Measurements from ENCODE around the gene ACSL1. TPM values are rescaled to one million over a fixed set of nuclear protein-coding genes. Genes with fewer than 3 reads are reported as not detected.
A peak's percentile ranks its signal among the peaks of the same experiment; 100 is the strongest.

The ACSL1 gene
- total and polyA plus RNA-seq, 2 of the 8 experiments (the other 6 are each of a cell fraction or from before 2014, with no cell fraction given) = 2.3 to 8.7 TPM

DNA sequence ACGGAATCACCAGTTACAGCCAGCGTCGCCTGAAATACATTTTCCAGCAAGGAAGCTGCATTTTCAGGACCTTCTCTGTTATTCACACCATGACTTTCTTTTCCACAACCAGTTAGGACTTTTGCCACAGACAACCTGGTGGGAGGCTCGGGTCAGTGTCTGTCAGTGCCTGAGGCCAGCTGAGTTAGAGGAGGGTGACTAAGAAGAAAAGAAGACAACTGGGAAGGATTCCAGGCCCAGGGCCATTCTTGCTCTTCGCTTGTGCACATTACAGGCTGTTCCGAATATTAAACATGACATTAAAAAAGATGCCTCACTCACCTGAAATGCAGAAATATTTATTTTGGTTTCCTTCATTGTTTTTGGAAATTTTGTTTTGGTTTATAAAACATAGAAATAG is 70.5 kb downstream of the ACSL1 start:
- no peak overlapping the region for H2BK15ac ChIP-seq (ENCODE audit: low read length)
- H2AFZ ChIP-seq (ENCODE audit: low read length) = no peak overlapping the region
- H4K20me1 ChIP-seq (replicated peaks in 1 of 2; ENCODE audit: control insufficient read depth in 1 of 2, insufficient read depth in 2 of 2, low read length in 2 of 2) = no peaks in the 10 kb centered on the region
- no peak overlapping the region for H2AK5ac ChIP-seq (ENCODE audit: low read depth, low read length)
- no peak overlapping the region; the same call in 1 of the 2 replicates for H4K8ac ChIP-seq (ENCODE audit: extremely low read depth, insufficient read depth, low read length)
- CTCF ChIA-PET (ENCODE audit: partially characterized antibody) = no interaction called here
- no peak overlapping the region for H3K4me2 ChIP-seq (ENCODE audit: insufficient read depth in 1 of 2, low read depth in 2 of 2, low read length in 2 of 2)
- 89% methylated on average over 6 of the region's 6 CpGs; no CpG with 5 or more reads in 1 of the 2 experiments for WGBS, 2 experiments (ENCODE audit: extremely low coverage in 1 of 2, insufficient coverage in 1 of 2, insufficient read length in 1 of 2, insufficient replicate concordance in 2 of 2, low coverage in 1 of 2, low lambda C conversion rate in 2 of 2, missing lambda C conversion rate in 1 of 2)
- H3K18ac ChIP-seq (ENCODE audit: extremely low read depth, low read length) = no peak overlapping the region
- H3K27ac ChIP-seq (ENCODE audit: low read depth, low read length) = no peak overlapping the region
- H3K79me2 ChIP-seq (ENCODE audit: control insufficient read depth in 1 of 2, insufficient read depth in 2 of 2, low read length in 2 of 2) = no peaks in the 10 kb centered on the region
- no peaks in the 10 kb centered on the region for H3K23me2 ChIP-seq (ENCODE audit: low read depth, low read length)
- no peak overlapping the region for H2BK5ac ChIP-seq (ENCODE audit: low read depth, low read length)
- FAIRE-seq = no peak
- H3K27me3 ChIP-seq (replicated peaks in 1 of 4; ENCODE audit: control insufficient read depth in 3 of 4, extremely low read depth in 1 of 4, insufficient read depth in 3 of 4, low read length in 3 of 4) = peaks cover 0 to 1% (median 0%) of the 10 kb centered on the region in 4 experiments; a peak in 3 of 7 replicates
- no peak overlapping the region for H4K5ac ChIP-seq (ENCODE audit: insufficient read length, low read depth, low read length)
- no peaks in the 10 kb centered on the region for H3K79me1 ChIP-seq (ENCODE audit: low read depth, low read length)
- H3K36me3 ChIP-seq (ENCODE audit: control insufficient read depth in 2 of 4, insufficient read depth in 4 of 4, low read length in 3 of 4) = no peaks in the 10 kb centered on the region
- H2BK20ac ChIP-seq (ENCODE audit: low read length) = no peak overlapping the region
- no peak overlapping the region for H2BK120ac ChIP-seq (replicated peaks; ENCODE audit: low read depth, low read length)
- DNase-seq (ENCODE audit: low read depth in 1 of 2, low spot score in 2 of 2) = no peak
- no peak overlapping the region for H2BK12ac ChIP-seq (ENCODE audit: low read depth, low read length)
- no peaks in the 10 kb centered on the region for H3K9me3 ChIP-seq (ENCODE audit: insufficient read depth in 2 of 2, low read depth in 1 of 2, low read length in 1 of 2)
- H4K91ac ChIP-seq (replicated peaks; ENCODE audit: insufficient read length, low read length) = no peak overlapping the region
- H3K56ac ChIP-seq (replicated peaks; ENCODE audit: insufficient read length, low read depth, low read length) = no peak overlapping the region
- H3K14ac ChIP-seq (ENCODE audit: insufficient read length) = no peak overlapping the region
- no peak overlapping the region for H3K23ac ChIP-seq (ENCODE audit: insufficient read length)
- H3K4ac ChIP-seq (replicated peaks; ENCODE audit: insufficient read length, low read depth, low read length) = no peak overlapping the region
- no peak overlapping the region for H3K4me3 ChIP-seq (ENCODE audit: extremely low read depth in 1 of 4, insufficient read depth in 2 of 4, low read depth in 3 of 4, low read length in 4 of 4)
- H3K4me1 ChIP-seq (replicated peaks in 1 of 4; ENCODE audit: control insufficient read depth in 3 of 4, insufficient read depth in 4 of 4, low read length in 3 of 4) = peaks cover 0 to 4% (median 0%) of the 10 kb centered on the region in 4 experiments; a peak in 2 of 7 replicates
- H3K9ac ChIP-seq (replicated peaks in 1 of 4; ENCODE audit: extremely low read depth in 1 of 4, low read depth in 3 of 4, low read length in 3 of 4) = peak overlapping the region in 1 of 4 experiments; percentile 34; a peak in 1 of 7 replicates
- POLR2A ChIA-PET (ENCODE audit: partially characterized antibody) = interaction anchor here (1.1 kb wide), 1 partner anchor 9 kb away, joined by 3 read pairs; no protein-coding TSS in a partner anchor
- no peak for TF ChIP-seq POLR2A (IDR thresholded peaks at IDR 0.05; ENCODE audit: control extremely low read depth in 1 of 2, low read depth in 2 of 2, low read length in 2 of 2)
- TF ChIP-seq KDM1A (IDR thresholded peaks at IDR 0.05; ENCODE audit: borderline replicate concordance, low read length) = no peak
- TF ChIP-seq, protein P1, sequence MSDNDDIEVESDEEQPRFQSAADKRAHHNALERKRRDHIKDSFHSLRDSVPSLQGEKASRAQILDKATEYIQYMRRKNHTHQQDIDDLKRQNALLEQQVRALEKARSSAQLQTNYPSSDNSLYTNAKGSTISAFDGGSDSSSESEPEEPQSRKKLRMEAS (IDR thresholded peaks at IDR 0.05) = no peak
- no peak for TF ChIP-seq CBX5 (IDR thresholded peaks at IDR 0.05; ENCODE audit: low read depth, low read length)
- TF ChIP-seq TEAD4 (IDR thresholded peaks at IDR 0.05; ENCODE audit: low read depth, low read length) = no peak
- TF ChIP-seq SIX5 (IDR thresholded peaks at IDR 0.05; ENCODE audit: low read depth, low read length) = no peak
- TF ChIP-seq TCF12 (IDR thresholded peaks at IDR 0.05; ENCODE audit: low read depth, low read length) = no peak
- TF ChIP-seq, protein P2, sequence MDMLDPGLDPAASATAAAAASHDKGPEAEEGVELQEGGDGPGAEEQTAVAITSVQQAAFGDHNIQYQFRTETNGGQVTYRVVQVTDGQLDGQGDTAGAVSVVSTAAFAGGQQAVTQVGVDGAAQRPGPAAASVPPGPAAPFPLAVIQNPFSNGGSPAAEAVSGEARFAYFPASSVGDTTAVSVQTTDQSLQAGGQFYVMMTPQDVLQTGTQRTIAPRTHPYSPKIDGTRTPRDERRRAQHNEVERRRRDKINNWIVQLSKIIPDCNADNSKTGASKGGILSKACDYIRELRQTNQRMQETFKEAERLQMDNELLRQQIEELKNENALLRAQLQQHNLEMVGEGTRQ (IDR thresholded peaks at IDR 0.05; ENCODE audit: low read length) = no peak

Data from H1 (cell line).